PC-3 (cell line): ENCODE data around the gene LCAT.

Experiments used
- CTCF ChIP-seq: fragments of 300-600 bp; sonication (generic); conservative IDR thresholded peaks from 2 replicates; pipeline ENCODE4 v1.5.1; 2017; ENCODE audit warnings: antibody characterized with exemption, low read depth, mild to moderate bottlenecking, low read length
- EZH2phosphoT487 ChIP-seq: fragments of 300-600 bp; sonication (generic); IDR thresholded peaks from 2 replicates; pipeline ENCODE4 v1.6.1; 2018; ENCODE audit warnings: mild to moderate bottlenecking, antibody characterized with exemption, low read length, borderline replicate concordance

DNA sequence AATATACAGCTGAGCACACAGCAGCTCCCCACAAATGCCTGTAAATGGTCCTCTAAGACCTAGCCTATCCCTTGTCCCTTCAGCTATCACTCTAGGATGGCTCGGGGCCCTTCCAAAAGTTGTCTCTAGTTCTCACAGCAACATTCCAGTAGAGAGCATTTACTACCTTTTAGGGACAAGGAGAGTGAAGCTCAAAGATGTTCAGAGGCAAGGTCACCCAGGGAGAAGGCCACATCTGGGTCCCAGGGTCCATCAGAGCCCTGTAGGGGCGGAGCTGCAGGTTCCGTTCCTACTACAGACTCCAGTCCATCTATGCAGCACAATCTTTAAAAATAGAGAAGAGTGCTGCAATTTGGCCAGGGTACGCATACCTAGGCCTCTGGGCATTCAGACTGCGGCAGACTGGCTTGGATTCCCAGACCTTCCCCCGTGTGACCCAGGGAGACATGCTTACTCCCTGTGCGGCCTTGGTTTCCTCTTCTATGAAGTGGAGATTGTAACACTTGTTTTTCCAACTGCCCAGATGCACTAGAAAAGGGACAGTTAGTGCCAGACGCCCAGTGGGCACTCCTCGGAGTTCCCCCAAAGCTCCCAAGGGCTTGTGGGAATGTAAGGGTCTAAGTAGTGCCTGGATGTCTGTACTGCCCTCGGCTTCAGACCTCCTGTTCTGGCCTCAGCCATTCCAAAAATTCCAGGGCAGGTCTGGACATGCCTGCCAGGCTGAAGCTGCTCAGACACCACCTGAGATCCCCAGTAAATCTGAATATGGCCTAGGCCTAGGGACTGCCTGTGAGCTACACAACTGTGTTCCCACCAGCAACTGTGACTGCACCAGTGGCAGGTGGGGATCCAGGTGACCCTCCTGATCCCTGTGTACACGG is 22.0 kb upstream of the LCAT start:
- TF ChIP-seq CTCF: no peak
- TF ChIP-seq EZH2phosphoT487: no peak
